Activated CD4-positive, alpha-beta T cell treated with anti-CD3 and anti-CD28 coated beads, Interleukin-2, amount 50 U/mL, for 16 hours (primary cell): ENCODE measurements around the gene MAD1L1.
"Not testable (repeated sequence)": the region's sequence is repeated elsewhere in the genome, so short reads cannot be mapped to it uniquely, and the experiment has no call there.

Experiments used
- DNase-seq: peaks from one replicate; pipeline ENCODE4 v3.0.0-alpha.2; 2020

The MAD1L1 gene

DNA sequence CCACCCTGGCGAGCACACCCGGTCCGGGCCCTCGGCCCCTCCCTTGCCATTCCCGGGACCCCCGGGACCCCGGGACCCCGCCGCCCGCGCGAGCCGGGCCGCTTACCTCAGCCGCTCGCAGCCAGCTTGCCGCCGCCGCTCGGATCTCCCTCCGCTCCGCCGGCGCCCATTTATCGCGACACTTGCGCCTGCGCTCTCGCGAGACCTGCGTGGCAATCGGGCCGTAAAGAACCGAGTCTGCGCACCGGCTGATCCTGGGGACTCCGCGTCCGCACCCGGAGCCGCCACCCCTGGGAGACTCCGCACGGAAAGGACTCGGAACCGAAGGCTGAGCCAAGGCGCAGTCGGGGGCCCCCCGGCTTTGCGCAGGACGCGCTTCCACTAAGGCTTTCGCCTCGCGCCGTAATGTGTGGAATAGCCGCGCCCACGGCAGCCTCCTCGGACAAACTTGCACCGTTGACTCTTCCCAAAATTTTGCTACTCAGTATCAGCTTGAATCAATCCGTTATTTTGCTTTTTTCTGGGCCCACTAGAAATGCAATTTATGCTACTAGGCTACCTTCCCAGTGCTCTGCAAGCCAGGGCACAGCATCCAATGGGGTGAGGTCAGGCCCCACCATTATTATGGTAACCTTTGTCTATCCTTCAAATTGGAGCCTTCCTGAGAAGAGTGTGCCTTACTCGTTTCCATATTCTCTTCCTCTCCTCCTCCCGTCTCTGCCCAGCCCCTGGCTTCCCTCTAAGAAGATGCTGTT lies at the start of gene MAD1L1:
Gene MAD1L1 (minus strand): TSS at position 180 of the 755 bp plus-strand sequence. CDS start 2,812 bp downstream, outside the sequence.
- DNase-seq = peak; percentile 90

DNA sequence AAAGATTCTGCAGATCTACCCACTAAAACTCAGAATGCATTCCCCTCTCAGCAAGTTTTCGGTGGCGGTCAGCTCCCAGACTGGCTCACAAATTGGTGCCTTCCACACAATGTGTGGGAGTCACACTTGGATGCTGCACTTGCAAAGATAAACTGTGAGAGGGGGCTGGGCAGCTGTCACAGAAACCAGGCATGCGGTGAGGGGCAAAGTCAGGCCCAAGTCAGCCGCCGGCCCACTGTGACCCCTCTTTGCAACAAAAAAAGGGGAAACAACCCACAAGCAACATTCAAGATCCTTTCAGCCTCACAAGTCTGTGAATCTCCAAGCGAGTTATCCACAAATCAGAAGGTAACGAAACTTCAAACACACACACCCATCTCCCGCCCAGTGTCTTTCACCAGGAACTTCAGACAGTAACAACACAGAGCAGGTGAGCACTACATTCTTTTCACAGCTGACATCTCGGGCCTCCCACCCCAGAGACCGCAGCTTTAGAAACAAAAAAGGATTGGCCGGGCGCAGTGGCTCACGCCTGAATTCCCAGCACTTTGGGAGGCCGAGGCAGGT lies 49.5 kb upstream of the MAD1L1 start:
- DNase-seq = no peak

DNA sequence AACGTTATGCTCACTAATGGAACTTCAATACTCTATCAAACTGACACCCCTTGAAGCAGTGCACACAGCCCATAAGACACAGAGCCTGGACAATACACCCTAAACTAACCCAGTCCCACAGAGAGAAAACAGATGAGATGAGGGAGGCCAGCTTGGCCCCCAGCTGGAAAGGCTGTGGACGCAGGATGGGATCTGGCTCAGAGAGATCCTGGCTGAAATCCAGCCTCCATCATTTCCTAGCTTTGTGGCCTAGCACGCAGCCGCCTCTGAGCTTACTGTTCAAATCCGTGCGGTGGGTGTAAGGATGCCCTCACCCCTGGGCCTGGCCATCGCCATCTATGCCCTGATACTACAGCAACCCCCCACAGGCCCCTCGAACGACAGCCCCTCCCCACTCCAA lies 48.8 kb upstream of the MAD1L1 start:
- no peak for DNase-seq

DNA sequence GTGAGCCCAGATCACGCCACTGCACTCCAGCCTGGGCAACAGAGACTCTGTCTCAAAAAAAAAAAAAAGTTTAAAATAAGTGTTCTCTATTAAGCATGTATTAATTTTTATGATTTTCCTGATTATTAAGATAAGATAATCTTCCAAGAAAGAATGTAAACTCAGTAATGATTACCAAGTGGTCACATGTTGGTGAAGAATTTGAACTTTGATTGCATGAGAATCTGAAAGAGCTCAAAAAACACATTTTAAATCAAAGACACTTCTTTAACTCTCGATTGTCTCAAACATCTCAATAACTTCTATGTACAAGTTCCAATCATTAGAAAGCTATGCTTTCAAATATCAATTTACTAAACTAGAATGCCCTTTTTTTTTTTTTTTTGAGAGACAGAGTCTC lies 47.7 kb upstream of the MAD1L1 start:
- DNase-seq = no peak

DNA sequence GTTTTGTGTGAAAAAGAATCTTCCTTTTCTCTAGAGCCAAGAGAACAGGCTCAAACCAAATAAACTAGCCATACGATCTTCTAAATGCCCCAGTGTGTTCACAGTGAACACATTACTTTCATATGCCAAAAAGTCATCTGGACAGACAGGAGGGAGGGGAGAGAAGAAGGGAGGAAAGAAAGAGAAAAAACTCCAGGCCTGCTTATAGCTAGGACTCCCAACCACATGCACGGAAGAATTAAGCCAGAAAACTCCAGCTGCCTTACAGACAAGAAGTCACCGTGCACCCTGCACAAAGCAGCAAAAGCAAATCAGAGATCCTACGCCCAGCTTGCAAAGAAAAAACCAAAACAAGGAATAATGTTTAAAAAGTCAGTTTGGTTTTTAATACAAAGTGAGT lies 47.2 kb upstream of the MAD1L1 start:
- no peak for DNase-seq

DNA sequence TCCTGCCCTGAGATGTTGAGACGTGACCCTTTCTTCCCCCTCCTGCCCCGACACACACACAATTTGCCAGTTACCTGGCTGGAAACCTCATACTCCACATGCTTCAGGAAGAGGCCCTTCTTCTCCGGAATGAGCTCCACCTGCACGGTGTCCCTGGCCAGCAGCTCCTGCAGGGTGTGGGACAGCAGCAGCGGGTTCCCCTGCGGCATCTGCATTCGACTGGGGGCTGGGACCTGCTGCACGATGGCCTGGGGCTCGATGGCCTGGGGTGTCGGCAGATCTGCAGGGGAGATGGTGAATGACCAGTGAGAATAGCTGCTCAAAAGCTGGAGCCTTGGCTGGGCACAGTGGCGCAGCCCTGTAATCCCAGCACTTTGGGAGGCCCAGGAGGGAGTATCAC lies 45.3 kb upstream of the MAD1L1 start:
- no peak for DNase-seq

DNA sequence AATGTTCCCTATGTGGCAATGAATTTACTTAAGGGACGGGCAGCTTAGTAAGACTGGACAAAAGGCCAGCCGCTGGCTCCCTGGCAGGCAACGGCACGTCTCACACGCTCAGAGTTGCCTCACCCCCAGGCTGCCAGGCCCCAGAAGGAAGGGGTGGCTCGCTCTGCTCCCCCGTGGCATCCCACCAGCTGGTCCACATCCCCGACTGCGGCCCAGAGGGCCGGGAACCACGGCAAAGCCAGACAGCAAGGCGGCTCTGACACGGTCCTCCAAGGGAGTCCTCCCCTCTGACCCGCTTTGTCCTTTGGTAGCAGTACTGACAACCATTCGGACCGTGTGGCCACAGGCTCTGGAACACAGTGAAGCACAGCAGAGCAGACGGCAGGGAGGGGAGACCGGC lies 43.4 kb upstream of the MAD1L1 start:
- no peak for DNase-seq

DNA sequence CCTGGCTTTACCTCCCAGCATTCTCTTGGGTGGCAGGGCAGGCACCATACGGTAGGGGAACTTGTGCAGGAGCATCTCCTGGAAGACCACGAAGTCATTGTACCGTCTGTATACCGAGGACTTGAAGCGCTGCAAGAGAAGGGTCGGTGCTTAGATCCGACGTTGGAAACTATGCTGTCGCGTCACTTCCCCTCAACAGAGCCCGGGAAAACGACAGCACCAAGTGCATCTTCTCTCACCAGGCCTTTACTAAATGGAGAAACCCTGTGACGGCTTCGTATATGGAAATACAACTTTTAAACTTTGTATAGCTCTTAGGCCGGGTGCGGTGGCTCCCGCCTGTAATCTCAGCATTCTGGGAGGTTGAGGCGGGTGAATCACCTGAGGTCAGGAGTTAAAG lies 42.4 kb upstream of the MAD1L1 start:
- DNase-seq = no peak

DNA sequence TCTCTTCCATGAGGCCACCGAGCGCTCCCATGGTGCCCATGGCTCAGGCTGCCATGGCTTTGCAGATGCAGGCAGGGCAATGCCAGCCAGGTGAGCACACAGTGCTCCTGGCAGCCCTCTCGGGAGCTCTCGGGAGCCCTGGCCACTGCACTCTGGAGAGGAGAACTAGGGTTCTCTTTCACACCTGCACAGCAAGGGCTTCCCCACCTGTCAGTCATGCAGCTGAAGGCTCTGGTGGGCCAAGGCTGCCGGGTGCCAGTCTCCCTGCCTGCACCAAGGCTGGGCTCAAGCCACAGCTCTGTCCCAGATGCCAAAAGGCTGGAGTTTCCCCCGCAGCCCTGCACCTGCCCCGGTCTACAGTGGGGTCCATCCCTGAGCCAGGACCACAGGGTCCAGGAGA lies 41.9 kb upstream of the MAD1L1 start:
- no peak for DNase-seq

DNA sequence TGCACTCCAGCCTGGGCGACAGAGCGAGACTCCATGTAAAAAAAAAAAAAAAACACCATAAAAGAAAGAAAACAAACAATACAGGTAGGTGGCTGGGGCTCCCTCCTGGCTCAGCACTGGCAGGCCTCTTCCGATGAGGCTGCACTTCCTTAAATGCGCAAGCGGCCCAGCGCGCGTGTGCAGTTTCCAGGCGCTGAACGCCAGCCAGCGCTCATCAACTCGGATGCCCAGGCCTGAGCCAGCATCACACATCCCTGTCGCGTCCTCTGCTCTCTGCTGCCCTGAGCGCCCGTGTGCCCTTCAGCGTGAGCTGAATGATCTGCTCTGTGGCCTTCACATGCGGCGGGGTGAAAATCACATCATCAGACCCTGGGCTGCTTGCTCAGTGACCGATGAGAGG lies 41.1 kb upstream of the MAD1L1 start:
- no peak for DNase-seq

DNA sequence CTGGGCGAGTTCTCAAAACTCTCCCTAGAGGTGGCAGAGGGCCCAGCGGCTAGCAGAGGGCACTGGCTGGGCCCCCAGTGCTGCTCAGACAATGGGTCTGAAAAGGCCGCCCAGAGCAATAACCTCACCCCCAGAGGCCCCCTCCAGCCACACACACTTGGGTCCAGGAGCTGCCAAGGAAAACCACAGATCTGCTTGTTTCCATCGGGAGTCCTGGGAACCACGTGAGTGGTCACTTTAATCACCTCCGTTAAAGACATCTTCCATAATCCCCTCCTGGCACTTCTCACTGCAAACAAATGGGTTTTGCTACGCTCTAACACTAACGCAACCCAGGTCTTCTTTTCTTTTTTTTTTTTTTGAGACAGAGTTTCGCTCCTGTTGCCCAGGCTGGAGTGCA lies 39.3 kb upstream of the MAD1L1 start:
- no peak for DNase-seq

DNA sequence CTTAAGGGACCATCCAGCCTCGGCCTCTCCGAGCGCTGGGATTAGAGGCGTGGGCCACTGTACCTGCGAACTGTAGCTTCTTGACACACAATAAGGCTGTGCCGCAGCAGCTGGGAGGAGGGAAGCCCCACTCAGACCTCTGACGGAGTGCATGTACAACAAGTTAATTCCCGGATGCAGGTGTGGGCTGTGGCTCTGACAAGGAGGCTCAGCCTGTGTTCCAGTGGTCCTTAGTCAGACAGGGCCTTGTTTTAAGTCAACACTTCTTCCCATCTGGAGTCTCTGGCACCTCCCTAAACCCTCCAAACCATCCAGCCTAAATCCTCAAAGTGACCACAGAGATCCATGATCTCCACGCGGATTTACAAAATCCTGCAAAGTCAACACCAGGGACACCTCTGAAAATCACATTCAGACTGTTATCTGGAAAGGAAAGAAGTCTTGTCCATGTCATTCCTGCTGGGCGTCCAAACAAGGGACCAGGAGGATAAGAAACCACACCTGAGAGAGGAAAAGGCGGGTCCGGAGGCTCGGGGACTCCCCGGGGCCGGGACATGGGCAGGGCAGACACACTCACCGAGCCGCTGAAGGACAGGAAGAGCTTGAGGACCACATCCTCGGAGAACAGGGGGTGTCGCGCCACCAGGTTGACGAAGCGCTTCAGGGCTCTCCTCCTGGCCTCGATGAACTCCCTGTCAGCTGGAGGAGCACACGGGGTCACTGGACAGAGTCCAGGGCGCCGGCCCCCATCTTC lies 38.7 kb upstream of the MAD1L1 start:
- DNase-seq = no peak

DNA sequence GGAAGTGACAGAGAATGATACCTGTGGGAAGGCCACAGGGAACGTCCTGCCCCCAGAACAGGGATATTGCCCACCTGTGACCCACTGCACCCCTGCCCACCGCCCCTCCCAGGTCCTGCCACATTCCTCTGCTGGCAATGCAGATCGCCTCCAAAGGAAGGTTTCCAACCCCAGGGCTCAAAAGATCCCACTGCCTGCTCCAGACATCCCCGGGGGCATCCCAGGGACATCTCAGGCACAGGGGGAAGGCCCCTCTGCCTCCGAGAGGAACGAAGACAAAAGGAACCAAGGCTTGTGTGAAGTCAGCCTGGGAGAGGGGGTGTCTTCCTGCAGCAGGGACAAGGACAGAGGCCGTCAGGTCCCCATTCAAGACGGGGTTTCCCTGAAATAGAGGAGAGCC lies 37.8 kb upstream of the MAD1L1 start:
- DNase-seq = no peak

DNA sequence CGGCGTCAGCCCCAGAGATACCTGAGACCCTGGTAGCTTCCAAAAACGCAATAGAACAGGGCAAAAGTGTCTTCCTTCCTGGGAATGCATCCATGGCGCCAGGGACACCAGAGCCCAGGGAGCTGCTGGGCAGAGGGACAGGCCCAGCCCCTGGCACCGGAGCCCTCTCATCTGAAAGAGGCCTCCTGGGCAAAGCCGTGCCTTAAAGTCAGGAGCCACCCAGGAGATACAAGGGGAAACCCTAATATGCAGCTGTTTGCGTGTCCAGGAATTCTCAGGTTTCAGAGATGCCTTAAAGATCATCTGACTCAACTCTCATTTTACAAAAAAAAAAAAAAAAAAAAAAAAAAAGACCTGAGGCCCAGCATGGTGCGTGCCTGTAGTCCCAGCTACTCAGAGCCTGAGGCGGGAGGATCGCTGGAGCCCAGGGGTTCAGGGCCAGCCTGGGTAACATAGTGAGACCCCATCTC lies 37.3 kb upstream of the MAD1L1 start:
- DNase-seq = no peak

DNA sequence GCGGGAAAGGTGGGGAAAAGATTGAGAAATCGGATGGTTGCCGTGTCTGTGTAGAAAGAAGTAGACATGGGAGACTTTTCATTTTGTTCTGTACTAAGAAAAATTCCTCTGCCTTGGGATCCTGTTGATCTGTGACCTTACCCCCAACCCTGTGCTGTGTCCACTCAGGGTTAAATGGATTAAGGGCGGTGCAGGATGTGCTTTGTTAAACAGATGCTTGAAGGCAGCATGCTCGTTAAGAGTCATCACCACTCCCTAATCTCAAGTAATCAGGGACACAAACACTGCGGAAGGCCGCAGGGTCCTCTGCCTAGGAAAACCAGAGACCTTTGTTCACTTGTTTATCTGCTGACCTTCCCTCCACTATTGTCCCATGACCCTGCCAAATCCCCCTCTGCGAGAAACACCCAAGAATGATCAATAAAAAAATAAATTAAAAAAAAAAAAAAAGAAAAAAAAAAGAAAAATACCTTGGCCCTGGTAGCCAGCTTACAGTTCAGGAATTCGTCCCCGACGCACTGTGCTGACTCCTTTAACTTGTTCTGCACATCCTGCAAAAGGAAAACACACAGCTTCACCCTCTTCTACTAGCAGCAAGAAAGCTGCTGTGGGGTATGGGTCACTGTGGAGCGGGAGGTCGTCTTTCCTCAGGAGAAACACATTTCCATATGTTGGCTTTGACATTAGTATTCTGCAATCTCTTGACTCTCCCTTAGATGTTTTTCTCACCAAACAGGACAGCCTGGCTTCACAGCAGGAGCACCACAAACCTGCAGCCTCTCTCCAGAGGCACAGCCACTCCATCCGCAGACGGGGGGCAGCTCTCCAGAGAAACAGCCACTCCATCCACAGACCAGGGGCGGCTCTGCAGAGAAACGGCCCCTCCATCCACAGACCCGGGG lies 36.6 kb upstream of the MAD1L1 start:
- DNase-seq = not testable (repeated sequence)

DNA sequence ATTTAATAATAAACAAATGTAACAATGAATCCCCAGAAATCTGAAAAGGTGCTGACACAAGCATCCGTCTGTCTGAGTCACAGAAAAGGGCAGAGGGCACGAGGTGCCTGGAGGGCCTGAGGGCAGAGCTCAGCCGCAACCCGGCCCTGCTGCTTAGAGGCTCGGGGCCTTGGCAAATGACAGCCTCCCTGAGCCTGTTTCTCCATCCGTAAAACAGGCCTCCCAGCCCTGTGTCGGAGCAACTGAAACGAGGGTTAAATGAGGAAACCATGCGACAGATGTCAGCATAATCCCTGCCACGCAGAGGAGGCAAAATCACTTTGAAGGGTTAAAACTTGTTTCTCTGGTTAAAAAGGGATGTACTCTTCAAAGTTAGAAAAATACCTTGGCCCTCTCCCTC lies 34.2 kb upstream of the MAD1L1 start:
- DNase-seq = no peak

DNA sequence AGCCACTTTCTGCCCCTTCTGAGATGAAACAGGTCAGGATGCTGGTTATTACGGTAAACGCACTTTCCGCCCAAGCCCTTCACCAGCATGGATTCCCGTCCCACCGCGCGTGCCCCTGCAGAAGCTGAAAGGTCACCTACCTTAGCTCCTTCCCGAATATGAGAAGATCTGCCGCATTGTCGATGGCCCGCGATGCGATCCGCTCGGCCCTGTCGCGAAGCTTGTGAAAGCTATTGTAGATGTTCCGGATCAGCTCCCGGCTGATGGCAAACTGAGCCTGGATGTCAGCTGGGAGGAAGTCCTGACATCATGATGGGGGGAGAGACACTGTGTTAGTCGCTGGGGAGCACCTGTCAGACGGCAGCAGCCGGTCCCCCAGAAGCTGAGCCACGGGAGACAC lies 31.4 kb upstream of the MAD1L1 start:
- DNase-seq = no peak

DNA sequence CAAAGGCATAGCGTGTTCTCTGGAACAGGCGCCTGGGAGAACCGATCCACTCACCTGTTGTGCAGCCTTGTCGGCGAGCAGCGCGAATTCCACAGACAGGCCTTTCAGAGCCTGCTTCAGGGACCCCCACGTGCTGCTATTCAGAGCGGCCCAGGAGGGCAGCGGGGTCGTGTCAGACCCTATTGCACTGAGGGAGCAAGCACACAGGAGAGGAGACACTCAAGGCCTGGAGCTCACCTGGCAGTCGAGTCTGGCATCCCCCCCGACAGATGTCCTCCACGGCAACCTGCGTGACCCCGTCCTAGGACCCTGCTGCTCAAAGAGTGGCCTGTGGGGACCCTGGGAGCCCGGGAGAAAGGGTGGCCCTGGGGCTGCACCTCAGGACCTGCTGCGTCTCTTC lies 30.4 kb upstream of the MAD1L1 start:
- no peak for DNase-seq

DNA sequence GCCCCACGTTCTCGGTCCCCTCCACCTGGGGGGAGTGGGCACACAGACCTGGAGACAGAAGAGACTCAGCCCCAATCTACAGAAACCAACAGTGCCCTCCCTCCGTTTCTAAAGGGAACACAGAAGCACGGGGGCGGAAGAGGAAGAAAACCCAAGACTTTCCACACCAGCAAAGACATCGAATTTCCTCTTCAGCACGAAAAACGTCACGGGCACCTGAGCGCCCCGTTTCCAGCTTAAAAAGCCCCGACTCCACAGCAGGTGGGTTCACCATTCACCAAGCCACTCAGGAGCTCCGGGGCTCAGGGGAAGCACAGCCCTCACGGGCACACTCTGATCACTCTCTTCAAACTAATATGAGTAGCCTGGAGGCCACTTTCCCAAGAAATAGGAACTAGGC lies 28.9 kb upstream of the MAD1L1 start:
- DNase-seq = no peak

DNA sequence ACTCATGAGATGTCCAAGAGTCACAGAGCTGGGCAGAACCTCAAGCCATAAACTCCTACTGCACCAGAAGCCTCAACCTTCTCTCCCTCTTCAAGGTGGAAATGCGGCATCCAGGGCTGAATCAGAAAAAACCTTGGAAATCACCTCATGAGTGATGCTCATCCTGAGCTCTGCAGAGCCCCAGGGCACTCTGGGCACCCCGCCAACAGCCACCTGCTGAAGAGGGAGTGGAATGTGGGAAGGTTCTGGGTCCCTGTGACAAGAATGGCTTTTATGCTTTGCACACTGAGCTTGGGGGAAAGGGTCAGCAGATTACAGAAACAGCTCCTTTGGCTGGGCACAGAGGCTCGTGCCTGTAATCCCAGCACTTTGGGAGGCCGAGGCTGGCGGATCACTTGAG lies 28.1 kb upstream of the MAD1L1 start:
- DNase-seq = no peak

DNA sequence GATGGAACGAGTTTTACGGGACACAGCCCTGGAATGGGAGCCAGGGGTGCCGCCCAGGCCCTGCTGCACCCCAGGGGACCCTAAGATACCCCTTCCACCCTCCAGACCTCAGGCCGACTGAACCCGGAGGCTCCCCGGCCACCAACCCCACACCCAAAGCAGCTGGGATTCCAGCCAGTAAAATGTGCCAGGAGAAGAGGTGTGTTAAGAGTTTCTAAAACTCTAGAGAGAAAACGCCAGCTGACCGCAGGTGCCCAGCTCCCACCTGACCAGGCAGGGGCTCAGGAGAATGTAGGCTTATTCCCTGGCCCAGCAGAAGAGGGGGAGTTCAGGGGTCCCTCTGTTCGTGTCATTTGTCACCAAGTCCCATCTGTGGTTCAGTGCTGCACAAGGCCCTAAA lies 26.7 kb upstream of the MAD1L1 start:
- DNase-seq = no peak

DNA sequence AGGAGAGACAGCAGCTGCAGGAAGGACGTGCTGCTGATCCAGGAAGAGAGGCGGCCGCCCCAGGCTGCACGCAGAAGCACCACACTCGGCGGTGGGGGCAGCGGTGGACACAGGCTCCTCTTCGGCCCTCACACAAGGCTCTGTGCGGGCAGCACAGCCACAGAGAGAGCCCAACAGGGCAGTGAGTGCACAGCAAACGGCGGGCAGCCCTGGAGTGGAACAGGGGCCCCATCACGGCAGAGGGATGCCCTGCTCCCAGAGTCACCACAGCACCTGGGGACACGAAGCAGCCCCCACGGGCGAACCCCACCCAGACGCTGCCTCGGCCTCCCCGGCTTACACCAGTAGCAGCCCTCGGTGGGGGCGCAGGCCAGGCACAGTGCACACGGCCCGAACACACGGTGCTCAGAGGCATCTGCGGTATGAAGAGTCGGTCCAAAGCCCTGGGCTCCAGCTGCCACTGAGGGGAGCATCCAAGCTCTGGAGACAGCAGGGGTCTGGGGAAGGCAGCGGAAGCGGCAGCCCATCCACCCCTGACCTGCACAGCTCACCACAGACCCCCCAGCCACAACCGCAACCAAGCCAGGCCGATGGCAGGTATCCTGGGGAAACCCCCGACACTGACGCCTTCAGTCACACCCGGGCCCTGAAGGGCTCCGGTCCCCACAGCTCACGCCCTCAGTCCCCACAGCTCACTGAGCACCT lies 26.1 kb upstream of the MAD1L1 start:
- no peak for DNase-seq
